Measurements from ENCODE around the gene ATP6V0C. TPM values are rescaled to one million over a fixed set of nuclear protein-coding genes. Genes with fewer than 3 reads are reported as not detected.
A peak's percentile ranks its signal among the peaks of the same experiment; 100 is the strongest.
"Not testable (repeated sequence)": the region's sequence is repeated elsewhere in the genome, so short reads cannot be mapped to it uniquely, and the experiment has no call there.

ATP6V0C gene
- polyA plus RNA-seq, 1 donor (not counting 4 experiments of a cell fraction or from before 2014, with no cell fraction given), result 11.4 TPM

- dilution Hi-C loops (cut with MboI; ENCODE audit: extremely low pct_ligation_motif_present, low sequenced_read_pairs); H3K4me3 ChIP-seq (ENCODE audit: control insufficient read depth in 2 of 3, extremely low read depth in 1 of 3, insufficient read depth in 2 of 3, low read depth in 1 of 3, low read length in 3 of 3); H3K4me2 ChIP-seq (ENCODE audit: control insufficient read depth, extremely low read depth, insufficient read depth, low read depth, low read length); H3K4me1 ChIP-seq (ENCODE audit: control insufficient read depth, extremely low read depth, insufficient read depth, low read length); H4K20me1 ChIP-seq (ENCODE audit: control insufficient read depth, extremely low read depth, insufficient read depth, low read length); H3K9ac ChIP-seq (ENCODE audit: control insufficient read depth, extremely low read depth, insufficient read depth, low read length); H3K27me3 ChIP-seq (ENCODE audit: control insufficient read depth, extremely low read depth, insufficient read depth, low read length); H3K36me3 ChIP-seq (ENCODE audit: control insufficient read depth in 2 of 2, extremely low read depth in 1 of 2, insufficient read depth in 2 of 2, low read length in 2 of 2); H3K9me1 ChIP-seq (ENCODE audit: control insufficient read depth, extremely low read depth, insufficient read depth, low read length); H3K27ac ChIP-seq (ENCODE audit: control insufficient read depth, insufficient read depth, low read length); H3K79me2 ChIP-seq (ENCODE audit: control insufficient read depth, insufficient read depth, low read length); DNase-seq (ENCODE audit: low read depth, low spot score); H2AFZ ChIP-seq (ENCODE audit: control insufficient read depth, low read length); FAIRE-seq; H3K9me3 ChIP-seq (ENCODE audit: control insufficient read depth, low read depth, low read length): not testable (repeated sequence)
These were observed 43.4 kb downstream of the ATP6V0C start for GRCh38 chr16:2557150-2557549.

DNA sequence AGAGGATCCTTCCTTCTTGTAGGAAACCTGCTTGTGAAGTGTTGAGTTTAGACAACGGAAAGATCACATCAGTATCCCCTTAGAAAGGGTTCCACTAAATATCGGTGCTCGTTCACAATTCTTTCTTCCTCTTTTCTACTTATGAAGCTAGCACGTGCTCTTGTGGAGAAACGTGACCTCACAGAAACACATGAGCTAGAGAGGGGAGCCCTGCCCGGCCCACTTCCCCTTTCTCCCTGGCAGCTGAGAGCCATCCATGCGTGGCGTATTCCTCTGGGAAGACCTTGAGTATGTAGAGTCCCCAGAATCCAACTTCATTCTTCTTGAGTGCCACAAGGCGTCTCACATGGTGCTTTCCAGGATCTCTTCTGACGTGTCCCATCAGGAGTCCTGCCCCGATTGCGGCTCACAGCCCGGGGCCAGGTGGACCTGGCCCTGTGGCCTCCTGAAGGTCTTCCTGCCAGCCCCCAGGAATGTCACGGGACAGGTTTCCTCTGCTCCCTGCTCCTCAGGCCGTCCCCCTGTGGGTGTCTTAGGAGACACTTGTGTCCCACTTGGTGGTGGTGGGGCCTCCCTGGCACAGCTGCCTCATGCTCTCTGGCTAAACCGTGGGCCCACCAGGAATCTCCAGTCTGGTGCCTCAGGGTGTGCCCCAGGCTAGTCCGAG is 46.5 kb downstream of the ATP6V0C start:
- H3K9ac ChIP-seq (ENCODE audit: control insufficient read depth, extremely low read depth, insufficient read depth, low read length); H3K9me3 ChIP-seq (ENCODE audit: control insufficient read depth, low read depth, low read length); DNase-seq (ENCODE audit: low read depth, low spot score); H3K4me2 ChIP-seq (ENCODE audit: control insufficient read depth, extremely low read depth, insufficient read depth, low read depth, low read length); dilution Hi-C loops (cut with MboI; ENCODE audit: extremely low pct_ligation_motif_present, low sequenced_read_pairs); H4K20me1 ChIP-seq (ENCODE audit: control insufficient read depth, extremely low read depth, insufficient read depth, low read length); H3K4me1 ChIP-seq (ENCODE audit: control insufficient read depth, extremely low read depth, insufficient read depth, low read length); H3K4me3 ChIP-seq (ENCODE audit: control insufficient read depth in 2 of 3, extremely low read depth in 1 of 3, insufficient read depth in 2 of 3, low read depth in 1 of 3, low read length in 3 of 3); H3K27me3 ChIP-seq (ENCODE audit: control insufficient read depth, extremely low read depth, insufficient read depth, low read length); H3K9me1 ChIP-seq (ENCODE audit: control insufficient read depth, extremely low read depth, insufficient read depth, low read length); FAIRE-seq; H3K36me3 ChIP-seq (ENCODE audit: control insufficient read depth in 2 of 2, extremely low read depth in 1 of 2, insufficient read depth in 2 of 2, low read length in 2 of 2); H3K27ac ChIP-seq (ENCODE audit: control insufficient read depth, insufficient read depth, low read length); H2AFZ ChIP-seq (ENCODE audit: control insufficient read depth, low read length); H3K79me2 ChIP-seq (ENCODE audit: control insufficient read depth, insufficient read depth, low read length): not testable (repeated sequence)

DNA sequence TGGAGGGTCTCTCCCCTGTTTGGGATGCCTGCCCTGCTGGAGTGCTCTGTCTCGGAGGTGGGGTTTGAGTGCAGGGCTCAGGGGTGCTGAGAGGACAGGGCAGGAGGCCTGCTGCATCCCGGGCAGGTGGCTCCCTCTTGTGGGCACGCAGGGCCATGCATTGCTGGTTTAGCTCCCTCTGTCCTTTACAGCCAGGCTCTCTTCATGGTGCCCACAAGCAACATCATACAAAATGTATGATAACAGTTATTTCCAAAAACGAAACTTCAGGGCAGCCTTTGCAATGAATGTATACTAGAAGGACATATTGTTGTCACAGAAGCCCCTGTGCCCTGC is 47.0 kb downstream of the ATP6V0C start:
- H3K4me1 ChIP-seq (ENCODE audit: control insufficient read depth, extremely low read depth, insufficient read depth, low read length); H3K27me3 ChIP-seq (ENCODE audit: control insufficient read depth, extremely low read depth, insufficient read depth, low read length); H3K79me2 ChIP-seq (ENCODE audit: control insufficient read depth, insufficient read depth, low read length); dilution Hi-C loops (cut with MboI; ENCODE audit: extremely low pct_ligation_motif_present, low sequenced_read_pairs); H4K20me1 ChIP-seq (ENCODE audit: control insufficient read depth, extremely low read depth, insufficient read depth, low read length); H3K36me3 ChIP-seq (ENCODE audit: control insufficient read depth in 2 of 2, extremely low read depth in 1 of 2, insufficient read depth in 2 of 2, low read length in 2 of 2); H3K4me2 ChIP-seq (ENCODE audit: control insufficient read depth, extremely low read depth, insufficient read depth, low read depth, low read length); H3K9ac ChIP-seq (ENCODE audit: control insufficient read depth, extremely low read depth, insufficient read depth, low read length); H3K4me3 ChIP-seq (ENCODE audit: control insufficient read depth in 2 of 3, extremely low read depth in 1 of 3, insufficient read depth in 2 of 3, low read depth in 1 of 3, low read length in 3 of 3); H3K9me1 ChIP-seq (ENCODE audit: control insufficient read depth, extremely low read depth, insufficient read depth, low read length); H2AFZ ChIP-seq (ENCODE audit: control insufficient read depth, low read length); DNase-seq (ENCODE audit: low read depth, low spot score); H3K9me3 ChIP-seq (ENCODE audit: control insufficient read depth, low read depth, low read length); H3K27ac ChIP-seq (ENCODE audit: control insufficient read depth, insufficient read depth, low read length): not testable (repeated sequence)
- FAIRE-seq, result peak; percentile 75

DNA sequence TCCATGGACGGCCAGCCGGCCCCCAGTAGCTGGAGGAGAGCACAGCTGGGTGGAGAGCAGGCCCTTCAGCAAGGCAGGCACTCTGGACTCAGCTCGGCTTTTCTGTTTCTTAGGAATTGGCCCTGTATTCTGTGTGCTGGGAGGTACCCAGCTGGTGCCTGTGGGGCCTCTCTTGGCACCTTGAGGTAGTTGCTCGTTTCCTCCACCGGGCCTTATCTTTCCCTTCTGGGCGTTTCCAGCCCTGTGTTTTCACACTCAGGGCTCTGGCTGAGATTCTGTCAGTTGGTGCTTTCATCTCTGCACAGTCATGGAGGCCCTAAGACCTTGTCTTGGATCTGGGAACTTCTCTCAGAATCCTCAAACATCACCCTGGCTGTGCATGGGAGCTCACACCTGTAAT is 53.8 kb downstream of the ATP6V0C start:
- H2AFZ ChIP-seq (ENCODE audit: control insufficient read depth, low read length); H3K27me3 ChIP-seq (ENCODE audit: control insufficient read depth, extremely low read depth, insufficient read depth, low read length); H3K4me3 ChIP-seq (ENCODE audit: control insufficient read depth in 2 of 3, extremely low read depth in 1 of 3, insufficient read depth in 2 of 3, low read depth in 1 of 3, low read length in 3 of 3); H3K9ac ChIP-seq (ENCODE audit: control insufficient read depth, extremely low read depth, insufficient read depth, low read length); H4K20me1 ChIP-seq (ENCODE audit: control insufficient read depth, extremely low read depth, insufficient read depth, low read length); H3K4me1 ChIP-seq (ENCODE audit: control insufficient read depth, extremely low read depth, insufficient read depth, low read length); H3K9me1 ChIP-seq (ENCODE audit: control insufficient read depth, extremely low read depth, insufficient read depth, low read length); H3K27ac ChIP-seq (ENCODE audit: control insufficient read depth, insufficient read depth, low read length); H3K9me3 ChIP-seq (ENCODE audit: control insufficient read depth, low read depth, low read length); dilution Hi-C loops (cut with MboI; ENCODE audit: extremely low pct_ligation_motif_present, low sequenced_read_pairs); DNase-seq (ENCODE audit: low read depth, low spot score); H3K79me2 ChIP-seq (ENCODE audit: control insufficient read depth, insufficient read depth, low read length); H3K4me2 ChIP-seq (ENCODE audit: control insufficient read depth, extremely low read depth, insufficient read depth, low read depth, low read length); H3K36me3 ChIP-seq (ENCODE audit: control insufficient read depth in 2 of 2, extremely low read depth in 1 of 2, insufficient read depth in 2 of 2, low read length in 2 of 2); FAIRE-seq: not testable (repeated sequence)

DNA sequence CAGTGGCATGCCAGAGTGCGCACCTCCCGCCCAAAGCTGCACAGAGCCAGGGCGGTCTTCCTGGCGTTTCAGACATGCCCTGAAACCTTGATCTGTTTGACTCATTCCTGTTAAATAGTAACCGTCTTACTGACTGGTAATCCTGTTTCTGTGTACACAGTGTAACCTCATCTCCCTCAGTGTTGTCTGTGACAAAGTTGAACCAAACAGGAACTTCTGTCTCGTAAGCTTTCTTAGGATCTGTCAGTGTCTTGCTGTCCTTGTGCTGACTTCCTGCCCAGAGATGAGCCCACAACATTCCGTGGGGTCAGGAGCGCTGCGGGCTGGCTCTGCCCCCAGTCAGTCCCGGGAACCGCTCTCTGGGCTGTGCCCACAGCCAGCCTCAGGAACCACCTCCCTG is 54.8 kb downstream of the ATP6V0C start:
- H3K36me3 ChIP-seq (ENCODE audit: control insufficient read depth in 2 of 2, extremely low read depth in 1 of 2, insufficient read depth in 2 of 2, low read length in 2 of 2); H4K20me1 ChIP-seq (ENCODE audit: control insufficient read depth, extremely low read depth, insufficient read depth, low read length); DNase-seq (ENCODE audit: low read depth, low spot score); H3K27ac ChIP-seq (ENCODE audit: control insufficient read depth, insufficient read depth, low read length); H3K9me3 ChIP-seq (ENCODE audit: control insufficient read depth, low read depth, low read length); H3K9me1 ChIP-seq (ENCODE audit: control insufficient read depth, extremely low read depth, insufficient read depth, low read length); H3K4me3 ChIP-seq (ENCODE audit: control insufficient read depth in 2 of 3, extremely low read depth in 1 of 3, insufficient read depth in 2 of 3, low read depth in 1 of 3, low read length in 3 of 3); dilution Hi-C loops (cut with MboI; ENCODE audit: extremely low pct_ligation_motif_present, low sequenced_read_pairs); H3K4me1 ChIP-seq (ENCODE audit: control insufficient read depth, extremely low read depth, insufficient read depth, low read length); H3K4me2 ChIP-seq (ENCODE audit: control insufficient read depth, extremely low read depth, insufficient read depth, low read depth, low read length); H3K27me3 ChIP-seq (ENCODE audit: control insufficient read depth, extremely low read depth, insufficient read depth, low read length); H3K79me2 ChIP-seq (ENCODE audit: control insufficient read depth, insufficient read depth, low read length); H3K9ac ChIP-seq (ENCODE audit: control insufficient read depth, extremely low read depth, insufficient read depth, low read length); H2AFZ ChIP-seq (ENCODE audit: control insufficient read depth, low read length): not testable (repeated sequence)
- peak; percentile 29 for FAIRE-seq

Measured in keratinocyte (primary cell).